SU-DHL-6 (cell line): Measurements from ENCODE around the gene SPA17.

Source experiments
- H2AFZ ChIP-seq: fragments of 200-600 bp; sonication (generic); 2 replicates; pipeline ENCODE4 v1.6.1; 2014; ENCODE audit warnings: low read depth, mild to moderate bottlenecking, moderate library complexity, mixed read lengths, antibody characterized with exemption, low read length; ENCODE audit not compliant: severe bottlenecking
- H3F3A ChIP-seq: fragments of 200-600 bp; shearing (Covaris generic); 2 replicates; pipeline ENCODE4 v1.6.0; 2016; ENCODE audit warnings: antibody characterized with exemption, mild to moderate bottlenecking; ENCODE audit not compliant: insufficient read depth
- H3K27ac ChIP-seq: fragments of 200-600 bp; sonication (generic); 2 replicates; pipeline ENCODE4 v1.5.1; 2016; ENCODE audit warnings: low read depth, mild to moderate bottlenecking, low read length, moderate library complexity, mixed read lengths
- H3K27me3 ChIP-seq: fragments of 200-600 bp; sonication (generic), shearing (Covaris generic); 2 replicates; pipeline ENCODE4 v1.6.0; 2014; ENCODE audit warnings: mild to moderate bottlenecking, low read length
- H3K36me3 ChIP-seq: fragments of 200-600 bp; sonication (generic); 2 replicates; pipeline ENCODE4 v1.6.1; 2014; ENCODE audit warnings: mild to moderate bottlenecking, low read length, mixed read lengths
- H3K4me2 ChIP-seq: fragments of 300-600, 200-600 bp; shearing (Covaris generic), sonication (generic); 2 replicates; pipeline ENCODE4 v1.6.0; 2014; ENCODE audit warnings: low read length, low read depth, mild to moderate bottlenecking; ENCODE audit not compliant: poor library complexity, severe bottlenecking
- H3K4me3 ChIP-seq: fragments of 200-600 bp; sonication (generic); 2 replicates; pipeline ENCODE4 v1.5.1; 2014; ENCODE audit warnings: antibody characterized with exemption, low read length, mild to moderate bottlenecking, mixed read lengths; ENCODE audit not compliant: insufficient read depth, poor library complexity, severe bottlenecking
- H3K79me2 ChIP-seq: fragments of 200-600 bp; sonication (generic); 2 replicates; pipeline ENCODE4 v1.6.1; 2014; ENCODE audit warnings: mild to moderate bottlenecking, low read length, moderate library complexity; ENCODE audit not compliant: insufficient read depth
- H3K9ac ChIP-seq: fragments of 200-600 bp; sonication (generic); 2 replicates; pipeline ENCODE4 v1.7.0; 2014; ENCODE audit warnings: mild to moderate bottlenecking, low read length
- H3K9me2 ChIP-seq: fragments of 200-600 bp; sonication (generic); replicated peaks from 2 replicates; pipeline ENCODE4 v1.6.1; 2014; ENCODE audit warnings: low read length; ENCODE audit not compliant: insufficient read depth
- H3K9me3 ChIP-seq: fragments of 200-600 bp; sonication (generic); 2 replicates; pipeline ENCODE4 v1.6.1; 2014; ENCODE audit warnings: low read length, mixed read lengths; ENCODE audit not compliant: insufficient read depth
- H4K20me1 ChIP-seq: fragments of 200-600 bp; sonication (generic); 2 replicates; pipeline ENCODE4 v1.6.1; 2014; ENCODE audit warnings: low read depth, mild to moderate bottlenecking, antibody characterized with exemption, low read length, moderate library complexity, mixed read lengths
- CTCF ChIP-seq: fragments of 200-600 bp; sonication (generic); IDR thresholded peaks from one replicate; pipeline ENCODE4 v1.5.1; 2017; ENCODE audit warnings: antibody characterized with exemption, mild to moderate bottlenecking, low read length, moderate library complexity; ENCODE audit not compliant: insufficient read depth, poor library complexity, severe bottlenecking
- EZH2phosphoT487 ChIP-seq: fragments of 200-600 bp; sonication (generic), shearing (Covaris generic); conservative IDR thresholded peaks from 2 replicates; pipeline ENCODE4 v1.6.1; 2018; ENCODE audit warnings: mild to moderate bottlenecking, antibody characterized with exemption, low read length, moderate library complexity, mixed read lengths

Gene SPA17

GRCh38 chr11:124699547-124699946, 25.8 kb downstream of the SPA17 start:
- TF ChIP-seq EZH2phosphoT487 (no peak), CTCF (no peak)
- Histone ChIP-seq H3K9me3 (no peaks in the 10 kb centered on the region), H3F3A (no peaks in the 10 kb centered on the region), H2AFZ (no peak overlapping the region), H3K9ac (no peak overlapping the region), H3K79me2 (no peaks in the 10 kb centered on the region), H3K36me3 (no peaks in the 10 kb centered on the region), H3K9me2 (no peaks in the 10 kb centered on the region), H4K20me1 (no peaks in the 10 kb centered on the region), H3K27me3 (no peaks in the 10 kb centered on the region), H3K27ac (no peak overlapping the region), H3K4me2 (no peak overlapping the region), H3K4me3 (no peak overlapping the region)

- no peak for TF ChIP-seq EZH2phosphoT487
- no peak for TF ChIP-seq CTCF
- no peak overlapping the region for H2AFZ ChIP-seq
- no peak overlapping the region for H3K4me3 ChIP-seq
- no peak overlapping the region for H3K27ac ChIP-seq
- H3K9me2 ChIP-seq = no peaks in the 10 kb centered on the region
- no peaks in the 10 kb centered on the region for H3F3A ChIP-seq
- no peaks in the 10 kb centered on the region for H3K27me3 ChIP-seq
- H3K9me3 ChIP-seq = no peaks in the 10 kb centered on the region
- no peak overlapping the region for H3K4me2 ChIP-seq
- no peaks in the 10 kb centered on the region for H4K20me1 ChIP-seq
- H3K36me3 ChIP-seq = no peaks in the 10 kb centered on the region
- H3K9ac ChIP-seq = no peak overlapping the region
- H3K79me2 ChIP-seq = no peaks in the 10 kb centered on the region
Measured at GRCh38 chr11:124700028-124700427, 26.3 kb downstream of the SPA17 start.

GRCh38 chr11:124707829-124708228, 34.1 kb downstream of the SPA17 start:
- H3K9me2 ChIP-seq = no peaks in the 10 kb centered on the region
- no peak overlapping the region for H3K4me3 ChIP-seq
- H3K27me3 ChIP-seq = no peaks in the 10 kb centered on the region
- H3K4me2 ChIP-seq = no peak overlapping the region
- no peaks in the 10 kb centered on the region for H3K36me3 ChIP-seq
- H3K79me2 ChIP-seq = no peaks in the 10 kb centered on the region
- H3K27ac ChIP-seq = no peak overlapping the region
- no peak overlapping the region for H3K9ac ChIP-seq
- H2AFZ ChIP-seq = no peak overlapping the region
- no peaks in the 10 kb centered on the region for H3K9me3 ChIP-seq
- H4K20me1 ChIP-seq = no peaks in the 10 kb centered on the region
- no peak for TF ChIP-seq EZH2phosphoT487
- no peak for TF ChIP-seq CTCF
- H3F3A ChIP-seq = no peaks in the 10 kb centered on the region

GRCh38 chr11:124712392-124712791, 38.7 kb downstream of the SPA17 start:
- H3K9me2 ChIP-seq = no peaks in the 10 kb centered on the region
- no peak overlapping the region for H3K9ac ChIP-seq
- H3K9me3 ChIP-seq = no peaks in the 10 kb centered on the region
- H3K4me3 ChIP-seq = no peak overlapping the region
- H4K20me1 ChIP-seq = no peaks in the 10 kb centered on the region
- TF ChIP-seq CTCF = no peak
- TF ChIP-seq EZH2phosphoT487 = no peak
- H3K4me2 ChIP-seq = no peak overlapping the region
- no peak overlapping the region for H2AFZ ChIP-seq
- H3K36me3 ChIP-seq = no peaks in the 10 kb centered on the region
- H3F3A ChIP-seq = no peaks in the 10 kb centered on the region
- no peaks in the 10 kb centered on the region for H3K27me3 ChIP-seq
- no peak overlapping the region for H3K27ac ChIP-seq
- no peaks in the 10 kb centered on the region for H3K79me2 ChIP-seq
